ENCODE results near the gene C4orf33. TPM values are rescaled to one million over a fixed set of nuclear protein-coding genes. Genes with fewer than 3 reads are reported as not detected.
"Not testable (repeated sequence)": the region's sequence is repeated elsewhere in the genome, so short reads cannot be mapped to it uniquely, and the experiment has no call there.

The C4orf33 gene
- total and polyA plus RNA-seq, 4 donors, result 8.4 to 26.8 (median 12.4) TPM

GRCh38 chr4:129063640-129064039 is 32.3 kb upstream of the C4orf33 start:
- Histone ChIP-seq H3K27ac (ENCODE audit: low read depth in 1 of 2, low read length in 1 of 2) (no peak overlapping the region), H3K9ac (ENCODE audit: insufficient read depth in 1 of 2, low read length in 2 of 2) (no peak overlapping the region), H3K4me3 (no peak overlapping the region), H3K4me1 (ENCODE audit: control insufficient read depth in 5 of 5, insufficient read depth in 5 of 5, low read length in 5 of 5) (no peaks in the 10 kb centered on the region), H3K9me3 (ENCODE audit: control insufficient read depth in 4 of 4, insufficient read depth in 3 of 4, low read length in 3 of 4) (peaks cover 9 to 28% (median 14%) of the 10 kb centered on the region in 4 donors), H3K36me3 (ENCODE audit: control insufficient read depth in 4 of 4, insufficient read depth in 4 of 4, low read length in 4 of 4) (peaks cover 5 to 20% (median 10%) of the 10 kb centered on the region in 4 donors), H3K27me3 (ENCODE audit: control insufficient read depth in 3 of 3, insufficient read depth in 3 of 3, low read length in 2 of 3) (no peaks in the 10 kb centered on the region)
- DNase-seq (no peak), ATAC-seq (ENCODE audit: insufficient read depth, low FRiP score) (no peak)
- TF ChIP-seq CTCF (IDR thresholded peaks at IDR 0.05; ENCODE audit: control extremely low read depth, extremely low read depth), result no peak
- WGBS, 2 donors, result 98 to 99% methylated on average over 2 of the region's 2 CpGs

GRCh38 chr4:129064717-129065116 is 31.2 kb upstream of the C4orf33 start:
- no peak for TF ChIP-seq CTCF (IDR thresholded peaks at IDR 0.05; ENCODE audit: control extremely low read depth, extremely low read depth)
- Histone ChIP-seq H3K36me3 (ENCODE audit: control insufficient read depth in 4 of 4, insufficient read depth in 4 of 4, low read length in 4 of 4) (peaks cover 5 to 20% (median 10%) of the 10 kb centered on the region in 4 donors), H3K9ac (ENCODE audit: insufficient read depth in 1 of 2, low read length in 2 of 2) (no peak overlapping the region), H3K4me3 (no peak overlapping the region), H3K27ac (ENCODE audit: low read depth in 1 of 2, low read length in 1 of 2) (no peak overlapping the region), H3K4me1 (ENCODE audit: control insufficient read depth in 5 of 5, insufficient read depth in 5 of 5, low read length in 5 of 5) (no peaks in the 10 kb centered on the region), H3K9me3 (ENCODE audit: control insufficient read depth in 4 of 4, insufficient read depth in 3 of 4, low read length in 3 of 4) (peaks cover 2 to 28% (median 14%) of the 10 kb centered on the region in 4 donors), H3K27me3 (ENCODE audit: control insufficient read depth in 3 of 3, insufficient read depth in 3 of 3, low read length in 2 of 3) (no peaks in the 10 kb centered on the region)
- DNase-seq, result no peak
- no peak for ATAC-seq (ENCODE audit: insufficient read depth, low FRiP score)

GRCh38 chr4:129069537-129069936 is 26.4 kb upstream of the C4orf33 start:
- not testable (repeated sequence) for H3K27ac ChIP-seq (ENCODE audit: low read depth in 1 of 2, low read length in 1 of 2); H3K4me1 ChIP-seq (ENCODE audit: control insufficient read depth in 5 of 5, insufficient read depth in 5 of 5, low read length in 5 of 5); H3K36me3 ChIP-seq (ENCODE audit: control insufficient read depth in 4 of 4, insufficient read depth in 4 of 4, low read length in 4 of 4); H3K9me3 ChIP-seq (ENCODE audit: control insufficient read depth in 4 of 4, insufficient read depth in 3 of 4, low read length in 3 of 4); ATAC-seq (ENCODE audit: insufficient read depth, low FRiP score); DNase-seq; H3K9ac ChIP-seq (ENCODE audit: insufficient read depth in 1 of 2, low read length in 2 of 2); H3K4me3 ChIP-seq; H3K27me3 ChIP-seq (ENCODE audit: control insufficient read depth in 3 of 3, insufficient read depth in 3 of 3, low read length in 2 of 3)
- 100% methylated on average over 2 of the region's 2 CpGs for WGBS, 2 donors

- TF ChIP-seq CTCF (IDR thresholded peaks at IDR 0.05; ENCODE audit: control extremely low read depth, extremely low read depth), result no peak
- ATAC-seq (ENCODE audit: insufficient read depth, low FRiP score) (no peak), DNase-seq (no peak)
These were observed 18.6 kb upstream of the C4orf33 start for GRCh38 chr4:129077326-129077725.

More at GRCh38 chr4:129077326-129077725, 18.6 kb upstream of the C4orf33 start:
- no peaks in the 10 kb centered on the region for H3K27me3 ChIP-seq (ENCODE audit: control insufficient read depth in 3 of 3, insufficient read depth in 3 of 3, low read length in 2 of 3)
- H3K9me3 ChIP-seq (ENCODE audit: control insufficient read depth in 4 of 4, insufficient read depth in 3 of 4, low read length in 3 of 4), result peaks cover 0 to 8% (median 5%) of the 10 kb centered on the region in 4 donors
- no peak overlapping the region for H3K4me3 ChIP-seq
- no peak overlapping the region for H3K9ac ChIP-seq (ENCODE audit: insufficient read depth in 1 of 2, low read length in 2 of 2)
- H3K27ac ChIP-seq (ENCODE audit: low read depth in 1 of 2, low read length in 1 of 2), result no peak overlapping the region
- H3K4me1 ChIP-seq (ENCODE audit: control insufficient read depth in 5 of 5, insufficient read depth in 5 of 5, low read length in 5 of 5), result no peaks in the 10 kb centered on the region
- peaks cover 11 to 36% (median 27%) of the 10 kb centered on the region in 4 donors for H3K36me3 ChIP-seq (ENCODE audit: control insufficient read depth in 4 of 4, insufficient read depth in 4 of 4, low read length in 4 of 4)
